GM21381 (cell line): ENCODE results near the gene PLK5.
A peak's percentile ranks its signal among the peaks of the same experiment; 100 is the strongest.
"Not testable (repeated sequence)": the region's sequence is repeated elsewhere in the genome, so short reads cannot be mapped to it uniquely, and the experiment has no call there.

ENCODE experiments used
- ATAC-seq: cut with Tn5 transposase; IDR thresholded peaks from one replicate; pipeline ENCODE4 v1.9.1; 2021; ENCODE audit warnings: mild to moderate bottlenecking, moderate library complexity; ENCODE audit not compliant: unreplicated experiment

Gene PLK5

DNA sequence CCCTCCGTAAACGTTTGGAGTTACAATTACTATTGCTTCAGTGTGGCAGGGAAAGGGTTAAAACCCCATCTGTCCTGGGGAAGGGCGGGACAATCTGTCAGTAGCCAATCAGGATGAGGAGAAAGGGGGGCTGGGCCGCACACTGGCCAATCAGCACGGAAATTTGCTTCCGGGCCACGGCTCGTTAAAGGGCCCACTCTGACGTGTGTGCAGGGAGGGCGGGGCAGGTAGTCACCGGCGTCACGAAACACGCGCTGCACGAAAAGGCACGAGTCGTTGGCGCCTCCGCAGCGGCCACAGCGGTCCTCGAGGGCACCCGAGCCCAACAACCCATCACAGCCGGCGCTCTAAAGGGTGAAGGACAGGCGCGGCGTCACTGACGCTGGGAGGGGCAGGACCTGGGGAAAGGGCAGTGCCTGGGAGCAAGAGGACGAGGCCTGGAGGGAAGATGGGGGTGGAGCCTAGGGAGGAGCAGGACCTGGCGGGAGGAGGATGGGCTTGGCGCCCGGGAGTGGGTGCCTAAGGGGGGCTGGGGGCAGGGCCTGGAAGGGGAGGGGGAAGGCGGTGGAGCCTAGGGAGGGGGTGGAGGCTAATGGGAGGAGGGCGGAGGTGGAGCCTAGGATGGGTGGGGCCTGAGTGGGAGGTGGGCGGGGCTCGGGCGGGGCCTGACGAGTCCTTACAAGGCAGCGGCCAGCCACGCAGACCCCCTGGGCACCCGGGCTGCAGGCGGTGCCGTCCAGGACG lies 15.9 kb upstream of the PLK5 start:
- peak; percentile 78 for ATAC-seq

DNA sequence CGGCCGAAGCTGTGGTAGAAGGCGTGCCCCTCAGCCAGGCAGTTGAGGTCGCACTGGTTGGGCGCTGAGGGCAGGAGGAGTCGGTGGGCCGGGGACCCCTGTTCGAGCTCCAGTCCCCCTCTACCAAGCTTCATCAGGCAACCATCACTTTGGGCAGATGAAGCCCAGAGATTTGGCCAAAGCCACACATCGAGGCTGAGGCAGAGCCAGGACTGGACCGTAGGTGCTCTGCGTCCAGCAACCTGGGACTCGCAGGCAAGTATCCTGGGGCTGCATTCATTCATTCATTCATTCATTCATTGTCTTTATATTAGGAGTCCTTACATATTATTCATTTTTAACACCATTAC lies 15.4 kb upstream of the PLK5 start:
- no peak for ATAC-seq

DNA sequence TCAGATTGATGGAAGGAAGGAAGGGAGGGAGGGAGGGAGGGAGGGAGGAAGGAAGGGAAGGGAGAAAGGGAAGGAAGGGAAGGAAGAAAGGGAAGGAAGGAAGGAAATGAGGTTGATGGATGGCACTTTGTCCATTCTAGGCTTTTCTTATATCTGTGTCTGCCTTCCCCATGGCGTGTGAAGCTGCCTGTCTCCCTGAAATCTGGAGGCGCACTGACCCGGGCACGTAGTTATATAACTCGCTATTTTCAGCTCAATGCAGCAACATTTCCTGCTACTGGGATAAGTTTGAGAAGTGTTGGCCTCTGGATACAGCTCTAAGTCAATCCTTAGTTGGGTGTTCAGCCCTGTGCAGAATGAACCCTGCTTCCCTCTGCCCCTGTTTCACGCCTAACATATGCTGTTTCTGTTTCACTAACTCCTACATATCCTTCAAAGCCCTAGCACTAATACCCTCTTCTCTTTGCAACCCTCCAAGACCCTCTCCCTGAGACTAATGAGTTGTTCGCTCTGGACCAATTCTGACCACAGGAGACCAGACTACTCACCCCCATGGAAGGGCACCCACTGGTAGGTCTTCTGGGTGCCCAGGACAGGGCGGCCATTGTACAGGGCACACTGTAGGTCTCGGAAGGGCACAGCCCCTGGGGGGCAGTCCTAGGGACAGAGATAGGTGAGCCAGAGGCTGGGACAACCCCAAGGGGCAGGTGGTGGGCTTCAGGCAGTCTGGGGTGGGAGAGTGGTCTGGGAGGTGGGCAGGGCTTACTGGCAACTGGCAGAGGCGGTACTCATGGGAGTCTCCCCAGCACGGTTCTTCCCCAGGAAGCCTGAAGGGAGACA lies 14.1 kb upstream of the PLK5 start:
- no peak for ATAC-seq

- ATAC-seq = no peak
Measured at GRCh38 chr19:1510442-1510806, 13.5 kb upstream of the PLK5 start.

GRCh38 chr19:1510807-1511206 lies 13.1 kb upstream of the PLK5 start:
- no peak for ATAC-seq

GRCh38 chr19:1511318-1512317 lies 12.3 kb upstream of the PLK5 start:
- no peak for ATAC-seq

GRCh38 chr19:1512671-1513498 lies 11.0 kb upstream of the PLK5 start, which contains the start of gene ADAMTSL5:
ADAMTSL5 (minus strand) TSS chr19:1513019; CDS start chr19:1510943, 2,076 bp downstream.
- no peak for ATAC-seq

GRCh38 chr19:1513499-1514294 lies 10.2 kb upstream of the PLK5 start:
- no peak for ATAC-seq

GRCh38 chr19:1514295-1514661 lies 9.6 kb upstream of the PLK5 start:
- no peak for ATAC-seq

GRCh38 chr19:1514986-1515721 lies 8.7 kb upstream of the PLK5 start:
- no peak for ATAC-seq

DNA sequence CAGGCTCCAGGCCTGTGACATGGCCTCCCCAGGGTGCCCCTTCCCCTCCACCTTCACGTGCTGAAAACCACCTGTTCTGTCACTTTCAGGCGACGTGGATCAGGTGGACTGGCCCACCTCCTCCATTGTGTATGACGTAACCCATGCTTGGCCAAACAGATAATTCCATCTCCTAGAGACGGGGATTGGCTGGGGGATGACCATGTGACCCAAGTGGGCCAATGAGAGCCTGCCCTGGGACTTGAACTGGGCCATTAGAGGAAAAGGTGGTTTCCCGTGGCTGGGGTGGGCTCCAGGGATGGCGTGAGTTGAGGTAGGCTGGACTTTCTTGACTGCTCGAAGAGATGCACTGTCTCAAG lies 7.5 kb upstream of the PLK5 start:
- ATAC-seq = no peak

DNA sequence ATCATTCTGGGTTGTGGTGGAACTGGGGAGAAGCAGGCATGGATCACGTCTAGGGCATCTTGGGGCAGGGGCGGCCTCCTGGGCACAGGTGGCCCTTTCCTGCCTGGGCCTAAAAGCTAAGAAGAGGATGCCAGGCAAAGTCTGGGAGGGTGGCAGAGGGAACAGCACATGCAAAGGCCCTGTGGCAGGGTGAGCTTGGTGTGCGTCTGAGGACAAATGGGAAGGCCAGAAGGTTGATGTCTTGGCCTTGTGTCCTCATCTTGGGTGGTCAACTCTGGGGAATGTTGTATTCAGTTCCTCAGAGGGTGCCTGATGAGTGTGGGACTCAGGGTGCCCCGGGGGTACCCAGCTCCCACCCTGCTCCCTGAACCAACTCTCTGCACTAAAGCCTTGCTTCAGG lies 5.4 kb upstream of the PLK5 start:
- ATAC-seq = no peak

- not testable (repeated sequence) for ATAC-seq
Measured at GRCh38 chr19:1519802-1520201, 4.1 kb upstream of the PLK5 start.

DNA sequence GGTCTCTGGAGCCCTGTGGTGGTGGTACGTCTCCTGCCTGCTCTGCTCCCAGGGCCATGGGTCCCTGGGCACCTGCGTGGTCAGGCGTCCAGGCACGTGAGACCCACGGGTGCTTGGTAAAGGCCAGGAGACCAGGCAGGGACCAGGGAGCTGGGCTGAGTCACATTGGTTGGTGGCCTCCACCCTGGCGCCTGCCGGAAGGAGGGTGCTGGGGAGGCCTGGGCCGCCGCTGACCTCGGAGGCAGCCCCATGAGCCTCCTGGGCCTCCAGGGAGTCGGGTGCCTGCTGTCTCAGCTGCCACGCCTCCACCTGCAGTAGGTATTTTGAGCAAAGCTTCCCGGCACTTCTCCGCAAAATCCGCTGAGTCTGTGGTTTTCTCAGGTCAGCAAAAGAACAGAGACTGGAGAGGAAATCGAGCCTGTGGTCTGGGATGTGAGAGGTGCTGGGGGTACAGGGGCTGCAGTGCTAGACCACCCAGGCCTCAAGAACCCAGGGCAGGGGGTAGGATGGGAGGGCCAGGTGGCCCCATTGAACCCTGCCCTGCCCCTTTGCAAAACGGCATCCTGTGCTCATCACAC lies 3.6 kb upstream of the PLK5 start:
- ATAC-seq = no peak

- ATAC-seq = no peak
Measured at GRCh38 chr19:1521636-1522035, 2.2 kb upstream of the PLK5 start.

GRCh38 chr19:1522061-1522460 lies 1.8 kb upstream of the PLK5 start:
- no peak for ATAC-seq

DNA sequence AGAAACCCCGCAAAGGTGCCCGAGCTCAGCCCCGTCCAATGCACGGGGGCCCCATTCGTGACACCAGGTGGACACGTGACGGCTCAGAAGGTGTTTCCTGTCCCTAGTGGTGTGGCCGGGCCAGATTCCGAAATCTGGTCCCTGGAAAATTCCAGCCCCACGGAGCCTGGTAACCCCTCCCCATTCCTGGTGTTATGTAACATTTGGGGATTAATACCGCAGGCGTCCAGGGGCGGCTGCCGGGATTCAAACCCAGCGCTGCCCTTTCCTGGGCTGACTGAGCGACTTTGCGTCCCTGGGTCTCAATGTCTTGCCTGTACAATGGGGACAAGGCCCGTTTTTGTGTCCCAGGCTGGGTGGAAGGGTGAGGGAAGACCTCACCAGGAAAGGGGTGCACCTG lies 1.0 kb upstream of the PLK5 start:
- ATAC-seq = no peak

DNA sequence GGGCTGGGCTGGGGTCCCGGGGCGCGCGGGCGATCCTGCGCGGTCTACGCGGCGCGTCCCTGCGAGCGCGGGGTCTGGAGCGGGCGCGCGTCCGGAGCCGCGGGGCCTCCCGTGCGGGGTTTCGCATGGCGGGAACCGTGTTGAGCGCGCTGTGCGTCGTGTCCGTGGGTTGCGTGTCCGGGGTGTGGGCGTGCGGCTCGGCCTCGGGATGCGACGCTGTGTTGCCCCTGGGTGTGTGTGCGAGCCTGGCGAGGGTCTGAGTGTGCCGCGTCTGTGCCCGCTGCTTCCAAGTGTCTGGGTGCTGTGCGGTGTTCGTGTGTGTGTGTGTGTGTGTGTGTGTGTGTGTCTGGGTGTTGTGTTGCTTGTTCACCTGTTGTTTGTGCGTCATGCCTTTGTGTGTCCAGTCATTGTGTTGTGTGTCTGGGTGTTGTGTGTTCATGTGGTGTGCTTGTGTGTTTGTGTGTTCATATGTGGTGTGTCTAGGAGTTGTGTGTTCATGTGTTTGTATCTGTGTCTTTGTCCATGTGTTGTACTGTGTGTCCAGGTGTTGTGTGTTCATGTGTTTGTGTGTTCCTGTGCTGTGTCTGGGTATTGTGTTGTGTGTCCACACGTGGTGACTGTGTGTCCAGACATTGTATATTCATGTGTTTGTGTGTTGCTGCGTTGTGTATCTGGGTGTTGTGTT lies 552 bp downstream of the PLK5 start:
- ATAC-seq = no peak
